ENCODE data around the gene FBXO44. TPM values are rescaled to one million over a fixed set of nuclear protein-coding genes. Genes with fewer than 3 reads are reported as not detected.
A peak's percentile ranks its signal among the peaks of the same experiment; 100 is the strongest.

Gene FBXO44
- total and polyA plus RNA-seq, 2 experiments from 2014 or later = 22.0 to 30.8 TPM

DNA sequence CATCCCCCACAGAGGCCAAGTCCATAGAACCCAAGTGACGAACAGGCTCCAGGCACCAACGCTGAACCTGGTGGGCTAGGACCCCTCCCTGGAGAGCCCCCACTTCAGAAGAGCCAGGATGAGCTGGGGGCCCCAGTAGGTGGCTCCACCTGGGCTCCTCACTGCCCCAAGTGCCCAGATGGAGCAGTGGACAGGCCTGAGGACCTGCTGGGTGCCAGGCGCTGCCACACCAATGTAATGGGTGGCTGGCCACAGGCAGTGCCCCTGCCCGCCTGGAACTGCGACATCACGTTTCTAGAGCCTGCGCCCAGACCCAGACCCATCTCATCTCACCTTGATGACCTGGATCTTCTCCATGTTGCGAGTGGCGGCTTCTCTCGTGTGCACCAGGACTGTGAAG, 20.6 kb downstream of the FBXO44 start:
- Histone ChIP-seq H3K4me2 (no peak overlapping the region), H4K20me1 (replicated peaks; ENCODE audit: insufficient read depth) (peaks cover 34% of the 10 kb centered on the region), H3K79me2 (replicated peaks; ENCODE audit: insufficient read depth) (peaks cover 36% of the 10 kb centered on the region), H2AFZ (no peak overlapping the region), H3K4me3 (no peak overlapping the region), H3F3A (replicated peaks; ENCODE audit: low read depth) (peaks cover 36% of the 10 kb centered on the region), H3K27ac (ENCODE audit: low read depth) (peak overlapping the region; percentile 59; the same call in 1 of the 2 replicates), H3K36me3 (ENCODE audit: insufficient read depth) (peaks cover 44% of the 10 kb centered on the region), H3K9me2 (ENCODE audit: insufficient read depth) (no peaks in the 10 kb centered on the region), H3K4me1 (ENCODE audit: insufficient read depth) (peaks cover 18% of the 10 kb centered on the region; the same call in 1 of the 2 replicates), H3K27me3 (ENCODE audit: insufficient read depth) (no peaks in the 10 kb centered on the region)
- TF ChIP-seq CREB1 (CRISPR knock-in tag; IDR thresholded peaks at IDR 0.05; ENCODE audit: low read depth) = no peak
- no peak for TF ChIP-seq POLR2AphosphoS5 (IDR thresholded peaks at IDR 0.05; ENCODE audit: low read depth)
- TF ChIP-seq STAT1 (IDR thresholded peaks at IDR 0.05; ENCODE audit: unreplicated experiment) = no peak
- TF ChIP-seq, protein P1, sequence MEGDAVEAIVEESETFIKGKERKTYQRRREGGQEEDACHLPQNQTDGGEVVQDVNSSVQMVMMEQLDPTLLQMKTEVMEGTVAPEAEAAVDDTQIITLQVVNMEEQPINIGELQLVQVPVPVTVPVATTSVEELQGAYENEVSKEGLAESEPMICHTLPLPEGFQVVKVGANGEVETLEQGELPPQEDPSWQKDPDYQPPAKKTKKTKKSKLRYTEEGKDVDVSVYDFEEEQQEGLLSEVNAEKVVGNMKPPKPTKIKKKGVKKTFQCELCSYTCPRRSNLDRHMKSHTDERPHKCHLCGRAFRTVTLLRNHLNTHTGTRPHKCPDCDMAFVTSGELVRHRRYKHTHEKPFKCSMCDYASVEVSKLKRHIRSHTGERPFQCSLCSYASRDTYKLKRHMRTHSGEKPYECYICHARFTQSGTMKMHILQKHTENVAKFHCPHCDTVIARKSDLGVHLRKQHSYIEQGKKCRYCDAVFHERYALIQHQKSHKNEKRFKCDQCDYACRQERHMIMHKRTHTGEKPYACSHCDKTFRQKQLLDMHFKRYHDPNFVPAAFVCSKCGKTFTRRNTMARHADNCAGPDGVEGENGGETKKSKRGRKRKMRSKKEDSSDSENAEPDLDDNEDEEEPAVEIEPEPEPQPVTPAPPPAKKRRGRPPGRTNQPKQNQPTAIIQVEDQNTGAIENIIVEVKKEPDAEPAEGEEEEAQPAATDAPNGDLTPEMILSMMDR (conservative IDR thresholded peaks at IDR 0.05; ENCODE audit: low read depth in 2 of 2) = no peak
- no peak for TF ChIP-seq EZH2 (IDR thresholded peaks at IDR 0.05; ENCODE audit: low read depth, unreplicated experiment)
- TF ChIP-seq JUNB (IDR thresholded peaks at IDR 0.05; ENCODE audit: unreplicated experiment) = no peak
- Mint-ChIP-seq H3K27ac (no peak overlapping the region), H3K4me3 (no peak overlapping the region), H3K4me1 (peaks cover 22% of the 10 kb centered on the region), H3K27me3 (ENCODE audit: insufficient read depth, low read depth, poor library complexity) (peaks cover 29% of the 10 kb centered on the region), H3K36me3 (ENCODE audit: low read depth) (peaks cover 95% of the 10 kb centered on the region), H3K9me3 (no peaks in the 10 kb centered on the region)
- ATAC-seq = no peak
- DNase-seq (ENCODE audit: low spot score) = no peak

DNA sequence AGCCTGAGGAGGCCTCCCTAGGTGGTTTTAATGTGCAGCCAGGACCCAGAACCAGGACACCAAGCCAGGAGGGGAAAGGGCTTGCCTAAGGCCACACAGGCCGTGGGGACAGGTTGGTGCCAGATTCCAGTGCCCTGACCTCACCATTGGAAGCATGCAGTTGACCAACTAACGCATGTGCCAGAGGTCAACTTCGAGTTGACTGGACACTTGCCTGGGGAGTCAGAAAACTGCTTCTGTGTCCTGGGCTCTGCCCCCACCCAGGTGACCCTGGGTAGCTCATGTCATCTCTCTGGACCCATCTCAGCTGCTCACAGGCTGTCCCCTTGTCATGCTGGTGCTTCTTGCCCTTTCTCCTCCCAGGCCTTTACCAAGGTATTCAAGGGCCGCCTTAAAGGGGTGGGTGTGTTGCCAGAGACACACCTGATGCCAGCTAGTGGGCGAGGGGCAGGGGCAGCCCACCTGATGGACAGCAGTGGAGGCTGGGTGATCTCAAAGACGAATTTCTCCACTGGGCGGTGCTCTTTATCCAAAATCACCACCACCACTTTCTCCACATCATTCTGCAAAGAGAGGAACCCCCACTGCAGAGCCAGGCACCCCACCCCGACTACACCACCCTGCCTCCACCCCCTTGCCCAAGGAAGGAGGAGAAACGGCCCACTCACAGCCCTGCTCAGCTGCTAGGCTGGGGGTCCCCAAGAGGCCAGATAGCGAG, 21.9 kb downstream of the FBXO44 start:
- Histone ChIP-seq H3K27me3 (ENCODE audit: insufficient read depth) (no peaks in the 10 kb centered on the region), H3K9me2 (ENCODE audit: insufficient read depth) (no peaks in the 10 kb centered on the region), H3F3A (replicated peaks; ENCODE audit: low read depth) (peaks cover 31% of the 10 kb centered on the region), H3K4me3 (no peak overlapping the region), H4K20me1 (replicated peaks; ENCODE audit: insufficient read depth) (peaks cover 34% of the 10 kb centered on the region), H2AFZ (no peak overlapping the region), H3K27ac (ENCODE audit: low read depth) (no peak overlapping the region), H3K4me1 (ENCODE audit: insufficient read depth) (peaks cover 18% of the 10 kb centered on the region; the same call in 1 of the 2 replicates), H3K4me2 (no peak overlapping the region), H3K79me2 (replicated peaks; ENCODE audit: insufficient read depth) (peaks cover 40% of the 10 kb centered on the region), H3K36me3 (ENCODE audit: insufficient read depth) (peaks cover 39% of the 10 kb centered on the region)
- H3K4me3 Mint-ChIP-seq = no peak overlapping the region
- peaks cover 27% of the 10 kb centered on the region for H3K27me3 Mint-ChIP-seq (ENCODE audit: insufficient read depth, low read depth, poor library complexity)
- TF ChIP-seq, protein P1 (conservative IDR thresholded peaks at IDR 0.05; ENCODE audit: low read depth in 2 of 2) = peak; percentile 13 to 45; a peak in 2 of 4 replicates
- TF ChIP-seq NANOG (IDR thresholded peaks at IDR 0.05; ENCODE audit: borderline replicate concordance) (no peak), ZNF114 (CRISPR knock-in tag; IDR thresholded peaks at IDR 0.05) (no peak), ETS1 (IDR thresholded peaks at IDR 0.05) (no peak)
- TF ChIP-seq, protein P2, sequence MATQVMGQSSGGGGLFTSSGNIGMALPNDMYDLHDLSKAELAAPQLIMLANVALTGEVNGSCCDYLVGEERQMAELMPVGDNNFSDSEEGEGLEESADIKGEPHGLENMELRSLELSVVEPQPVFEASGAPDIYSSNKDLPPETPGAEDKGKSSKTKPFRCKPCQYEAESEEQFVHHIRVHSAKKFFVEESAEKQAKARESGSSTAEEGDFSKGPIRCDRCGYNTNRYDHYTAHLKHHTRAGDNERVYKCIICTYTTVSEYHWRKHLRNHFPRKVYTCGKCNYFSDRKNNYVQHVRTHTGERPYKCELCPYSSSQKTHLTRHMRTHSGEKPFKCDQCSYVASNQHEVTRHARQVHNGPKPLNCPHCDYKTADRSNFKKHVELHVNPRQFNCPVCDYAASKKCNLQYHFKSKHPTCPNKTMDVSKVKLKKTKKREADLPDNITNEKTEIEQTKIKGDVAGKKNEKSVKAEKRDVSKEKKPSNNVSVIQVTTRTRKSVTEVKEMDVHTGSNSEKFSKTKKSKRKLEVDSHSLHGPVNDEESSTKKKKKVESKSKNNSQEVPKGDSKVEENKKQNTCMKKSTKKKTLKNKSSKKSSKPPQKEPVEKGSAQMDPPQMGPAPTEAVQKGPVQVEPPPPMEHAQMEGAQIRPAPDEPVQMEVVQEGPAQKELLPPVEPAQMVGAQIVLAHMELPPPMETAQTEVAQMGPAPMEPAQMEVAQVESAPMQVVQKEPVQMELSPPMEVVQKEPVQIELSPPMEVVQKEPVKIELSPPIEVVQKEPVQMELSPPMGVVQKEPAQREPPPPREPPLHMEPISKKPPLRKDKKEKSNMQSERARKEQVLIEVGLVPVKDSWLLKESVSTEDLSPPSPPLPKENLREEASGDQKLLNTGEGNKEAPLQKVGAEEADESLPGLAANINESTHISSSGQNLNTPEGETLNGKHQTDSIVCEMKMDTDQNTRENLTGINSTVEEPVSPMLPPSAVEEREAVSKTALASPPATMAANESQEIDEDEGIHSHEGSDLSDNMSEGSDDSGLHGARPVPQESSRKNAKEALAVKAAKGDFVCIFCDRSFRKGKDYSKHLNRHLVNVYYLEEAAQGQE (IDR thresholded peaks at IDR 0.05; ENCODE audit: unreplicated experiment) = no peak
- H3K4me1 Mint-ChIP-seq = peaks cover 22% of the 10 kb centered on the region
- peaks cover 86% of the 10 kb centered on the region for H3K36me3 Mint-ChIP-seq (ENCODE audit: low read depth)
- no peak overlapping the region for H3K27ac Mint-ChIP-seq
- ATAC-seq (no peak), DNase-seq (ENCODE audit: low spot score) (no peak)
- no peaks in the 10 kb centered on the region; the same call in 2 of the 3 replicates for H3K9me3 Mint-ChIP-seq

Measured in GM23338 (cell line).